GM18867 (cell line): Measurements from ENCODE around the gene LIMCH1.
"Not testable (repeated sequence)": the region's sequence is repeated elsewhere in the genome, so short reads cannot be mapped to it uniquely, and the experiment has no call there.

Experiments used
- ATAC-seq: cut with Tn5 transposase; IDR thresholded peaks from one replicate; pipeline ENCODE4 v1.9.1; 2021; ENCODE audit warnings: mild to moderate bottlenecking, moderate library complexity; ENCODE audit not compliant: unreplicated experiment

Gene LIMCH1

DNA sequence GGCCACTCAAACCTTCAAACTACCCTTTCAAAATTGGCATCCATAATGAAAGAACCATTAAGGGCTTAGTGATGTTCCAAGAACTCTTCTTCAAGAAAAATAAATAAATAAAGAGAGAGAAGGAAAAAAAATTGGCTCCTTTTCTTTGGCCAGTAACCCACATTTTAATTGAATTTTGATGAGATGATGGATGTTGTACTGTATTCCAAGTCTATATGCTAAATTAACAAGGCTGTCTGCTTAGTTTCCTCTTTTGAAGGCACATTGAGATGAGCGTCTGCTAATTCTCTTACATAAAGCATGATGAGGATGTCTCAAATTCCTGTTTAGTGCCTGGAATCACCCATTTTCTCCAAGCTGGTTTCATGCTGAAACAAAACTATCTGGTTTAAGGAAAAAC, 177.2 kb downstream of the LIMCH1 start:
- no peak for ATAC-seq

DNA sequence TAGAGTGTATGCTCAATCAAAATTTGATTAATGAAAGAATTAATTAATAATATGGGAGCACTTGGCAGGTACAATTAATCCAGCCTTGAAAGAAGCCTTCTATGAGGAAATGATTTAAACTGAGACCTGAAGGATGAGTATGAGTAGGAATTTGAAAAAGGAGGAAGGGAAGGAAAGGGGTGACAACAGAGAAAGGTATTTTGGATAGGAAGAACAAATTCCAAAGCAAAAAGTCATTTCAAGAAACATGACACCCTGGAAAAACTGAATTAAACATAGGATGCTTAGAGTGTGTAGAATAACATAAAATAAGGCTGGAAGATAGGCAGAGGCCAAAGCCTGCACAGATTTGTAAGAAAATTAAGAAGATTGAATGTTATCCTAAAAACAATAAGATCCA, 180.9 kb downstream of the LIMCH1 start:
- no peak for ATAC-seq

- no peak for ATAC-seq
Measured at GRCh38 chr4:41719417-41719816, 181.5 kb downstream of the LIMCH1 start.

DNA sequence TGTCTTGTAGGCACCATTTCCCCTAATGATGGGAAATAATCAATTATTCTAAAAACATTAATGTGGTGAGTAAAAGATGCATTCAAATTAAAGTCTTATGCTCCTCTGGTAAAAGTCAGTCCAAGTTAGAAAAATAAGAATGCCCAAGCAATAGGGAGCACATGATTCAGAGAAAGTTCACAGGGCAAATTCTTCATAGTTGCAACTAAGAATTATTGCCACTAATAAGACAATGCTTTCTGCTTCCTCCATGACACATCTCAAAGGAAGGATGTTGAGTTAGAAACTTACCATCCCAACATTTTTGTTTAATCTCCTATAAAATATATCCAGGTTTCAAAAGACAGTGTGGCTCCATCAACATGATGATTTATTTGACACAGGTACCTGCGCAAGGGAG, 184.2 kb downstream of the LIMCH1 start:
- ATAC-seq, result no peak

- no peak for ATAC-seq
Measured at GRCh38 chr4:41723286-41723685, 185.3 kb downstream of the LIMCH1 start.

DNA sequence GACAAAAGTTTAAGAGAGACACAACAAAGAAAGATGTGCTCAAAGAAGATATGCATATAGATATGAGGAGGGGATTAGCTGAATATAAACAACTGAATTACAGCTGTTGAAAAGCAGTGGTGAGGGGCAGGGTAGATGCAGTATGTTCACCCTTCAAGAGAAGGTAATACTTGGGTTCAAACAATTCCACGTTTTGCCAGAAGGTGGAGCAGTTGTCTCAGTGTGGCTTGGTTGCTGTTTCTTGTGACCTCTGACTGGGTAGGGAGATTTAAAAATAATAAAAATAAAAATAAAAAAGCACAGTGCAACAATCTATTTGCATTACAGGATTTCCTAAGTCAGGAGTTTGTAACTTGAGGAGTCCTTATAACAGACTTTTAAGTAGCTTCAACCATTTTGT, 187.3 kb downstream of the LIMCH1 start:
- ATAC-seq, result no peak

GRCh38 chr4:41727861-41728572, 190.1 kb downstream of the LIMCH1 start:
- ATAC-seq, result no peak

- no peak for ATAC-seq
Measured at GRCh38 chr4:41728573-41728913, 190.6 kb downstream of the LIMCH1 start.

DNA sequence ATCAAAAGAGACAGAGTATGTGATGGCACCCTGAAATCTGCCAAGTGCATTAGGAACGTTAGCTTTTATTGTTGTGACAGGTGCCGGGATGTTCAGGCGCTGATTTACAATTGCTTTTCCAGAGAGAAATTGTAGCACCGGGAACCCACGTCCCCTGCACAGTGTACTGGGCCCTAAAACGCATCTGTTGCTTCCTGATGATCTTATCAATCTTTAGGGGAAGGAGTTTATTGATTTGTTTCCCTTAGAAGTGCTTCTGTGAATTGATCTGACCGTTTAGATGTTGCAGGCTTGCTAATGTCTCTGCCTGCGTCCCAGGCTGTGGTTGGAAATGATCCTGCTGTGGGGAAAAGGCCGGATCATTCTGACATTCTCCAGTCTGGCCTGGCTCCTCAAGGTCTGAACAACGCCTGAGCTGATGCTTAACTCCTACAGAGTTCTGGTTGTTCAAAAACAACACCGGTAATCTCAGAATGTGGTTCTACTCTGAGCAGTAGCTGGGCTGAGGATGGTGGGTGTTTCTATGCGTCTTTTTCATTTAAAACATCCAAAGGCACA, 193.7 kb downstream of the LIMCH1 start:
- no peak for ATAC-seq

- ATAC-seq, result no peak
Measured at GRCh38 chr4:41734371-41734770, 196.4 kb downstream of the LIMCH1 start.

DNA sequence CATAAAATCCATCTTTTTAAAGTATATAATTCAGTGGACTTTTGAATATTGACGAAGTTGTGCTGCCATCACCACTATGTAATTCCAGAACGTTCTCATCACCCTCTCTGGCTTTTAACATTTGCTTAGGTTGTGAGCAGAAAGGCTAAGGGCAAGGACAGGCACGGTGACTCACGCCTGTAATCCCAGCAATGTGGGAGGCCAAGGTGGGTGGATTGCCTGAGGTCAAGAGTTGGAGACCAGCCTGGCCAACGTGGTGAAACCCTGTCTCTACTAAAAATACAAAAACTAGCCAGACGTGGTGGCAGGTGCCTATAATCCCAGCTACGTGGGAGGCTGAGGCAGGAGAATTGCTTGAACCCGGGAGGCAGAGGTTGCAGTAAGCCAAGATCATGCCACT, 199.5 kb downstream of the LIMCH1 start:
- ATAC-seq, result not testable (repeated sequence)

DNA sequence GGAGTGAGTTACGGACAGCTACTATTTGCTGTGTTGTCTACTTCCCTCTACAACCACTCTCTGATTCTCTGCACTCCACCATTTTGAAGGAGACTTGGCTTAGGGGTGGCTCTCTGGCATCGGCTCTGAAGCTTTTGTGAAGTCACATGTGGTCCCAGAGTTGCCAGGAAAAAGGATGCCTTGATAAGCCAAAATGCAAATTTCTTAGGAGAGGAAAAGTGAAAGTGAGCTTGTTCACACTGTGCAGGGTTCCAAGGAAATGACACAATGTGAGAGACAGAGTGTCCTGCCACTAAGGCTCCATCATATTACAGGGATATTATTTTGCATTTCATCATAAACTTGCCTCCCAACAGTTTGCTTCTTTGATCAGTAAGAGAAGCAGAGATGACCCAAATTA, 203.4 kb downstream of the LIMCH1 start:
- no peak for ATAC-seq

- ATAC-seq, result no peak
Measured at GRCh38 chr4:41744572-41745291, 206.8 kb downstream of the LIMCH1 start.

GRCh38 chr4:41745292-41746024, 207.5 kb downstream of the LIMCH1 start:
- no peak for ATAC-seq

DNA sequence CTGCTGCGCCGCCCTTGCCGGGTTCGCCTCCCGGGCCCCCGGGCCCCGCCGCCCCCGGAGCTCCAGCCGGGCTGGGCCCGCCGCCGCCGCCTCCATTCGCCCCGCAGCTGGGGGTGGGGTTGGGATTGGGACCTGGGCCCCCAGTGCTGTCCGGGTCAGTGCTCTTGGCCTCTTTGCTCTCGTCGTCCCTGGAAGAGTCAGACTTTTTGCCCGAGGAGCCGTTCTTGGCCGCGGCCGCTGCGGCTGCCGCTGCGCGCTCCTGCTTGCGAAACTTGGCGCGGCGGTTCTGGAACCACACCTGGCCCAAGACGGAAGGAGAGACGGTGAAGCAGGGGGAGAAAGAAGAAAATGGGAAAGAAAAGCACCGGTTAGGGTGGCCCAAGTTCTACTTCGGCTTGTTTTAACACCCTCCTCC, 208.1 kb downstream of the LIMCH1 start:
- no peak for ATAC-seq

GRCh38 chr4:41746440-41747229, 208.7 kb downstream of the LIMCH1 start:
- no peak for ATAC-seq

DNA sequence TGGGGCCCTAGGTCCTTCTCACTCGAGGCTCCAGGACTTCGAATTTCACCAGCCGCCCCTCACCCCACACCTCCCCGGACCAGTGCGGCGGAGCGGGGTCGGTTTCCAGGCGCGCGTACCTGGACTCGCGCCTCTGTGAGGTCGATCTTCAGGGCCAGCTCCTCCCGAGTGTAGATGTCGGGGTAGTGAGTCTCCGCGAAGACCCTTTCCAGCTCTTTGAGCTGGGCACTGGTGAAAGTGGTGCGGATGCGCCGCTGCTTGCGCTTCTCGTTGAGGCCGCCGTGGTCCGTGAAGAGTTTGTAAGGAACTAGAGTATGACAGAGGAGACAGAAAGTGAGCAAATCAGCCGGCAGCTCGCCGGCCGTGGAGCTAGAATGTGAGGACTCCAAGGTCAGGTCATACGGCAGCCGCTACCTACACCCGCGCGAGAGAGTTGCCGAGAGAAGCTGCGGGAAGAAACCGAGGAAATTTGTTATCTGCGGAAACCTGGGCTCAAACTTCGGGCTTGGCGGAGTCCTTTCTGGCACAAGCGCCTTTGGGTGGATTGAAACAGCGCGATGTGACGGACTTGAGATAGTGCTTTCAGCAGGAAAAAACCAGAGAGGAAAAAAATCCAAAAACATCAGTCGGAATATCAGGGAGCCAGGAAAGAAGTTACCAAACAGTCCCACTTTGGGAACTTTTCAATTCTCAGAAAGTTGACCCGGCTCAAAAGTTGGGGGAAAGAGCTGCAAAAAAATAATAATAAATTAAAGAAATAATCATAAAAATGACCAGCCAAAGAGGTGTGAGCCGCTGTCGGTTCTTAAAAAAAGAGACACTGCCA, 209.5 kb downstream of the LIMCH1 start:
- ATAC-seq, result no peak

DNA sequence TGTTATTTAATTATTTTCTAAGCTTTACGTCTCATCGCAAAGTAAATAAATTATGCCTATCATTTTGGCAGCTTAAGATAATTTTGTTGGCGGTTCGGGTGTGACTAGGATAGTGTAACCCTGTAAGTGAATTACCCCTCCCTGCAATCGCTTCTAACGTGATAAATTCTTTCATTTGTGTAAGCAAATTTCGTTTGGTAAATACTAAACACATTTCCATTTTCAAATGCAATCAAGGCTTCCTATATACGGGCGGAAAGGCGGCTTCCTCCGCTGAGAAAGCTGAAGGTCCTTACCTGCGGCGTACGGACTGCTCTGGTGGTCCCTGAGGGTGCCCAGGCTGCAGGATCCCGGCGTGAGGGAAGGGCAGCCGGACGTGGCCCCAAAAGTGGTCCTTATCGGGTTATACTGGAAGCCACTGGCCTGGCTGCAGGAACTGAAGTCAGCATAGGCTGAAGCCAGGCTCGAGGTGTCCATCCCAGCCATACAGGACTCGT, 210.2 kb downstream of the LIMCH1 start:
- ATAC-seq, result no peak

DNA sequence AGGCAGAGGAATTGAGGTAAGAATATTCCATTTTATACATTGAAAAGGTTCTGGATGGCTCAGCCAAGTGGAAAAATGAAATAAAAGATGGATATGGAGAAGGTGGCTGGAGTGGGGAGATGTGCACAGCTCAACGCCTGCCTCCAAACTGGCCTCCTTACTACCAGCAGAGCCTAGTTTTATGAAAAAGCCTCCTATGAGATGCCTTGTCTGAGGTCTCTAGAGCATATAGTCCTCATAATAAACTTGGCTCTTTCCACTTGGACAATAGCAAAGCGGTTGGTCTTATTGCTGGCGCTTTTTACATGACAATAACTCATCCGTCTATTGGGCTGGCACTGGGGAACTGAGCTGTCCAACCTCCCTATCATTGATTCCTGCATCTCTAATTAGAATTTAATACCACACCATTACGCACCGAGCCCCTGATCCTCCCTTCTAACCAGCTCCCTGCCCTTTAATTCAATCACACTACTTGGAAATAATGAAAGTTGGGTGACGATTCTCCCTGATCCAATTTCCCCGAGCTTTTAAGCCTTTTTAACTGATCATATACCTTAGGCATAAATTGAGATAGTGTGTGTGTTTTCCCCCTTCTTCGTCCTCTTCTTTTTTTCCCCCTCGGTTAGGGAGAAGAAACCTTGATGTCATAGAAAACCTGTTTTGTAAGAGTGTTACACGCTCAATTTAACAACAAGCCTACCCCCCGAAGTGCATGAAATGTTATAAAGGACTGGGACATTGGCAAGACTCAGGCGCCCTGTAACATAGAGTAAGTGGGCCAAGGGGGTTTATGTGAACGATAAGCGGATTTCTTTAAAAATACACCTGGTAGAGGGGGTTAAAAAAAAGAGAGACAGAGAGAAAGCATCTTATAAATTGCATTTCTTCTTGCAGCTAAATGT, 210.9 kb downstream of the LIMCH1 start, which contains the start of gene PHOX2B:
Gene PHOX2B, minus strand, starts transcription at position 155 of the 905 bp plus-strand sequence. Its CDS starts 115 bp downstream, at position 40.
- no peak for ATAC-seq
